ENCODE results near the gene WDR12.
"Not testable (repeated sequence)": the region's sequence is repeated elsewhere in the genome, so short reads cannot be mapped to it uniquely, and the experiment has no call there.

The WDR12 gene

GRCh38 chr2:202912342-202913201 is 1.1 kb upstream of the WDR12 start:
- Mint-ChIP-seq H3K36me3 (ENCODE audit: low read depth) (peaks cover 41% of the 10 kb centered on the region), H3K4me1 (ENCODE audit: low read depth) (peaks cover 36% of the 10 kb centered on the region), H3K27ac (peak overlapping the region; percentile 97), H3K4me3 (peak overlapping the region; percentile 100)
- DNase-seq, H3K9me3 Mint-ChIP-seq, H3K27me3 Mint-ChIP-seq: not testable (repeated sequence)

GRCh38 chr2:202911203-202911511 is 316 bp downstream of the WDR12 start:
- Mint-ChIP-seq H3K27ac (peak overlapping the region; percentile 97), H3K9me3 (no peaks in the 10 kb centered on the region), H3K4me3 (peak overlapping the region; percentile 100), H3K27me3 (no peaks in the 10 kb centered on the region), H3K4me1 (ENCODE audit: low read depth) (peaks cover 36% of the 10 kb centered on the region), H3K36me3 (ENCODE audit: low read depth) (peaks cover 52% of the 10 kb centered on the region)
- DNase-seq, result no peak

- Mint-ChIP-seq H3K27me3 (no peaks in the 10 kb centered on the region), H3K4me1 (ENCODE audit: low read depth) (peaks cover 36% of the 10 kb centered on the region), H3K4me3 (peak overlapping the region; percentile 100), H3K36me3 (ENCODE audit: low read depth) (peaks cover 57% of the 10 kb centered on the region), H3K9me3 (no peaks in the 10 kb centered on the region), H3K27ac (peak overlapping the region; percentile 52)
- DNase-seq, result no peak
Observed at GRCh38 chr2:202910698-202911097, 775 bp downstream of the WDR12 start.

GRCh38 chr2:202910250-202910649 is 1.2 kb downstream of the WDR12 start:
- H3K4me1 Mint-ChIP-seq (ENCODE audit: low read depth), result peaks cover 36% of the 10 kb centered on the region
- peaks cover 61% of the 10 kb centered on the region for H3K36me3 Mint-ChIP-seq (ENCODE audit: low read depth)
- not testable (repeated sequence) for H3K27me3 Mint-ChIP-seq, DNase-seq, H3K9me3 Mint-ChIP-seq
- peak overlapping the region; percentile 55 for H3K27ac Mint-ChIP-seq
- H3K4me3 Mint-ChIP-seq, result peak overlapping the region; percentile 100

GRCh38 chr2:202909394-202910192 is 1.9 kb downstream of the WDR12 start:
- H3K4me3 Mint-ChIP-seq, result peak overlapping the region; percentile 100
- H3K27ac Mint-ChIP-seq, result peak overlapping the region; percentile 55
- peaks cover 68% of the 10 kb centered on the region for H3K36me3 Mint-ChIP-seq (ENCODE audit: low read depth)
- peaks cover 39% of the 10 kb centered on the region for H3K4me1 Mint-ChIP-seq (ENCODE audit: low read depth)
- no peaks in the 10 kb centered on the region for H3K27me3 Mint-ChIP-seq
- H3K9me3 Mint-ChIP-seq, result peaks cover 3% of the 10 kb centered on the region
- DNase-seq, result no peak

- peak overlapping the region; percentile 57 for H3K27ac Mint-ChIP-seq
- H3K9me3 Mint-ChIP-seq, result peaks cover 7% of the 10 kb centered on the region
- peaks cover 79% of the 10 kb centered on the region for H3K36me3 Mint-ChIP-seq (ENCODE audit: low read depth)
- no peaks in the 10 kb centered on the region for H3K27me3 Mint-ChIP-seq
- peak overlapping the region; percentile 18 for H3K4me3 Mint-ChIP-seq
- H3K4me1 Mint-ChIP-seq (ENCODE audit: low read depth), result peaks cover 41% of the 10 kb centered on the region
- DNase-seq, result no peak
Observed at GRCh38 chr2:202908186-202908585, 3.3 kb downstream of the WDR12 start.

- not testable (repeated sequence) for H3K4me3 Mint-ChIP-seq, H3K27me3 Mint-ChIP-seq, DNase-seq, H3K27ac Mint-ChIP-seq, H3K9me3 Mint-ChIP-seq
- H3K36me3 Mint-ChIP-seq (ENCODE audit: low read depth), result peaks cover 90% of the 10 kb centered on the region
- H3K4me1 Mint-ChIP-seq (ENCODE audit: low read depth), result peaks cover 36% of the 10 kb centered on the region
Observed at GRCh38 chr2:202905507-202905906, 6.0 kb downstream of the WDR12 start.

GRCh38 chr2:202885190-202885589 is 26.3 kb downstream of the WDR12 start:
- no peak for DNase-seq
- no peaks in the 10 kb centered on the region for H3K27me3 Mint-ChIP-seq
- H3K27ac Mint-ChIP-seq, result no peak overlapping the region
- H3K4me3 Mint-ChIP-seq, result no peak overlapping the region
- H3K36me3 Mint-ChIP-seq (ENCODE audit: low read depth), result peaks cover 89% of the 10 kb centered on the region
- no peaks in the 10 kb centered on the region for H3K4me1 Mint-ChIP-seq (ENCODE audit: low read depth)
- H3K9me3 Mint-ChIP-seq, result no peaks in the 10 kb centered on the region

GRCh38 chr2:202883987-202884675 is 27.3 kb downstream of the WDR12 start:
- Mint-ChIP-seq H3K27ac (no peak overlapping the region), H3K4me1 (ENCODE audit: low read depth) (no peaks in the 10 kb centered on the region), H3K9me3 (no peaks in the 10 kb centered on the region), H3K27me3 (no peaks in the 10 kb centered on the region), H3K4me3 (no peak overlapping the region), H3K36me3 (ENCODE audit: low read depth) (peaks cover 87% of the 10 kb centered on the region)
- no peak for DNase-seq

- H3K27me3 Mint-ChIP-seq, result no peaks in the 10 kb centered on the region
Observed at GRCh38 chr2:202881570-202881969, 29.9 kb downstream of the WDR12 start.

GRCh38 chr2:202877699-202878098 is 33.8 kb downstream of the WDR12 start:
- peaks cover 41% of the 10 kb centered on the region for H3K36me3 Mint-ChIP-seq (ENCODE audit: low read depth)
- H3K27ac Mint-ChIP-seq, result no peak overlapping the region
- no peaks in the 10 kb centered on the region for H3K27me3 Mint-ChIP-seq
- H3K4me3 Mint-ChIP-seq, result no peak overlapping the region
- DNase-seq, result no peak
- H3K9me3 Mint-ChIP-seq, result no peaks in the 10 kb centered on the region
- H3K4me1 Mint-ChIP-seq (ENCODE audit: low read depth), result no peaks in the 10 kb centered on the region

More at GRCh38 chr2:202881570-202881969, 29.9 kb downstream of the WDR12 start:
- peaks cover 79% of the 10 kb centered on the region for H3K36me3 Mint-ChIP-seq (ENCODE audit: low read depth)
- H3K4me3 Mint-ChIP-seq, result no peak overlapping the region
- H3K27ac Mint-ChIP-seq, result no peak overlapping the region
- no peak for DNase-seq
- no peaks in the 10 kb centered on the region for H3K4me1 Mint-ChIP-seq (ENCODE audit: low read depth)
- no peaks in the 10 kb centered on the region for H3K9me3 Mint-ChIP-seq

GRCh38 chr2:202871300-202872141 is 40.0 kb downstream of the WDR12 start, which contains the start of gene ICA1L:
TSS of gene ICA1L (minus strand) at chr2:202871766. CDS start at chr2:202829009, 42,757 bp downstream.
- H3K4me1 Mint-ChIP-seq (ENCODE audit: low read depth), result peaks cover 11% of the 10 kb centered on the region
- peak; percentile 78 for DNase-seq
- peak within 1 kb of the TSS; percentile 90 for H3K4me3 Mint-ChIP-seq
- peak within 1 kb of the TSS; percentile 89 for H3K27ac Mint-ChIP-seq
- H3K36me3 Mint-ChIP-seq (ENCODE audit: low read depth), result peaks cover 5% of the 10 kb centered on the region
- no peaks in the 10 kb centered on the region for H3K9me3 Mint-ChIP-seq
- H3K27me3 Mint-ChIP-seq, result no peaks in the 10 kb centered on the region

GRCh38 chr2:202870431-202871299 is 40.8 kb downstream of the WDR12 start:
- H3K4me1 Mint-ChIP-seq (ENCODE audit: low read depth), result peaks cover 11% of the 10 kb centered on the region
- peak overlapping the region; percentile 89 for H3K27ac Mint-ChIP-seq
- DNase-seq, result peak; percentile 76
- no peaks in the 10 kb centered on the region for H3K9me3 Mint-ChIP-seq
- no peaks in the 10 kb centered on the region for H3K27me3 Mint-ChIP-seq
- H3K36me3 Mint-ChIP-seq (ENCODE audit: low read depth), result peaks cover 5% of the 10 kb centered on the region
- H3K4me3 Mint-ChIP-seq, result peak overlapping the region; percentile 90
